ENCODE results near the gene PLD1. TPM values are rescaled to one million over a fixed set of nuclear protein-coding genes. Genes with fewer than 3 reads are reported as not detected.

Gene PLD1
- total and polyA plus RNA-seq, 4 donors = 4.9 to 31.5 (median 18.6) TPM

- no peak overlapping the region for H3K27ac ChIP-seq (ENCODE audit: low read depth in 1 of 2, low read length in 2 of 2)
- H3K9ac ChIP-seq (ENCODE audit: low read depth in 1 of 2, low read length in 2 of 2) = no peak overlapping the region
- 92% methylated on average over 2 of the region's 2 CpGs for WGBS
- H3K9me3 ChIP-seq (ENCODE audit: control insufficient read depth in 4 of 4, low read length in 3 of 4) = peaks cover 0 to 2% (median 0%) of the 10 kb centered on the region in 4 donors
- peaks cover 0 to 2% (median 0%) of the 10 kb centered on the region in 4 donors for H3K4me1 ChIP-seq (ENCODE audit: control insufficient read depth in 4 of 4, insufficient read depth in 4 of 4, low read length in 3 of 4)
- H3K4me3 ChIP-seq (ENCODE audit: low read depth in 1 of 3, low read length in 3 of 3) = no peak overlapping the region
- no peak for TF ChIP-seq YY1 (IDR thresholded peaks at IDR 0.05)
- no peak for TF ChIP-seq GABPA (IDR thresholded peaks at IDR 0.05 in 1 of 2, conservative IDR thresholded peaks at IDR 0.05 in 1 of 2)
- no peak for TF ChIP-seq EGR1 (IDR thresholded peaks at IDR 0.05; ENCODE audit: low read depth in 2 of 2)
- TF ChIP-seq TAF1 (conservative IDR thresholded peaks at IDR 0.05) = no peak
- TF ChIP-seq HNF4G (IDR thresholded peaks at IDR 0.05) = no peak
- TF ChIP-seq RAD21 (IDR thresholded peaks at IDR 0.05) = no peak
- TF ChIP-seq RXRA (IDR thresholded peaks at IDR 0.05) = no peak
- TF ChIP-seq HNF4A (conservative IDR thresholded peaks at IDR 0.05) = no peak
- TF ChIP-seq, protein P1, sequence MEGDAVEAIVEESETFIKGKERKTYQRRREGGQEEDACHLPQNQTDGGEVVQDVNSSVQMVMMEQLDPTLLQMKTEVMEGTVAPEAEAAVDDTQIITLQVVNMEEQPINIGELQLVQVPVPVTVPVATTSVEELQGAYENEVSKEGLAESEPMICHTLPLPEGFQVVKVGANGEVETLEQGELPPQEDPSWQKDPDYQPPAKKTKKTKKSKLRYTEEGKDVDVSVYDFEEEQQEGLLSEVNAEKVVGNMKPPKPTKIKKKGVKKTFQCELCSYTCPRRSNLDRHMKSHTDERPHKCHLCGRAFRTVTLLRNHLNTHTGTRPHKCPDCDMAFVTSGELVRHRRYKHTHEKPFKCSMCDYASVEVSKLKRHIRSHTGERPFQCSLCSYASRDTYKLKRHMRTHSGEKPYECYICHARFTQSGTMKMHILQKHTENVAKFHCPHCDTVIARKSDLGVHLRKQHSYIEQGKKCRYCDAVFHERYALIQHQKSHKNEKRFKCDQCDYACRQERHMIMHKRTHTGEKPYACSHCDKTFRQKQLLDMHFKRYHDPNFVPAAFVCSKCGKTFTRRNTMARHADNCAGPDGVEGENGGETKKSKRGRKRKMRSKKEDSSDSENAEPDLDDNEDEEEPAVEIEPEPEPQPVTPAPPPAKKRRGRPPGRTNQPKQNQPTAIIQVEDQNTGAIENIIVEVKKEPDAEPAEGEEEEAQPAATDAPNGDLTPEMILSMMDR (IDR thresholded peaks at IDR 0.05; ENCODE audit: low read depth, low read length, missing input control) = no peak
- H3K36me3 ChIP-seq (ENCODE audit: control insufficient read depth in 4 of 4, insufficient read depth in 3 of 4, low read depth in 1 of 4, low read length in 3 of 4) = no peaks in the 10 kb centered on the region
- H3K27me3 ChIP-seq (ENCODE audit: control insufficient read depth in 4 of 4, insufficient read depth in 4 of 4, low read length in 3 of 4) = no peaks in the 10 kb centered on the region
- no peak for DNase-seq (ENCODE audit: low spot score)
These were observed 44.5 kb upstream of the PLD1 start for GRCh38 chr3:171854649-171855305.

DNA sequence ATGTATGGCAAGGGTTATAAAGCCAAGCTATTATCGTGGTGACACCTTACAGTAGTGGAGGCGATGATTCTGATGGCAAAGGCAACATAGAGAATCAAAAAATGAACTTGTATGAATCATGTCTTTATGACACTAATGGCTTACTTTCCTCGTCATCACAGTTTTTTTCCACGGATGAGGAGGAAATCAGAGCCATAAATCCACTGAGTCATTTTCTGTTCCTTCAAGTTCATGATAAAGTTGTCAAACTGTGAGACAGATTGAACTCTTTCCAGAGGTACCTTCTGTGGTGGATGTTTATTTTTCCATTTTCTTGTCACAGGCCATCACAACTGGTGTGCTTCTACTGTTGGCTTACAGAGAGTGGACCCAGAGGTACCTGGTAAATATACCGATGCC is 41.4 kb upstream of the PLD1 start:
- TF ChIP-seq HNF4A (conservative IDR thresholded peaks at IDR 0.05) = peak in 1 of 2 donors; percentile 6
- TF ChIP-seq ATF3 (IDR thresholded peaks at IDR 0.05) = no peak
- TF ChIP-seq RAD21 (IDR thresholded peaks at IDR 0.05) = no peak
- no peak for DNase-seq (ENCODE audit: low spot score)

GRCh38 chr3:171850960-171851659 is 40.8 kb upstream of the PLD1 start:
- Histone ChIP-seq H3K36me3 (ENCODE audit: control insufficient read depth in 4 of 4, insufficient read depth in 3 of 4, low read depth in 1 of 4, low read length in 3 of 4) (no peaks in the 10 kb centered on the region), H3K27me3 (ENCODE audit: control insufficient read depth in 4 of 4, insufficient read depth in 4 of 4, low read length in 3 of 4) (no peaks in the 10 kb centered on the region), H3K27ac (ENCODE audit: low read depth in 1 of 2, low read length in 2 of 2) (no peak overlapping the region), H3K4me1 (ENCODE audit: control insufficient read depth in 4 of 4, insufficient read depth in 4 of 4, low read length in 3 of 4) (peaks cover 0 to 2% (median 0%) of the 10 kb centered on the region in 4 donors), H3K9me3 (ENCODE audit: control insufficient read depth in 4 of 4, low read length in 3 of 4) (peaks cover 0 to 2% (median 0%) of the 10 kb centered on the region in 4 donors), H3K9ac (ENCODE audit: low read depth in 1 of 2, low read length in 2 of 2) (no peak overlapping the region), H3K4me3 (ENCODE audit: low read depth in 1 of 3, low read length in 3 of 3) (no peak overlapping the region)
- DNase-seq (ENCODE audit: low spot score) = no peak
- 88% methylated on average over 6 of the region's 6 CpGs for WGBS
- TF ChIP-seq HNF4G (IDR thresholded peaks at IDR 0.05) = no peak
- no peak for TF ChIP-seq MAX (IDR thresholded peaks at IDR 0.05)
- TF ChIP-seq JUND (IDR thresholded peaks at IDR 0.05) = no peak
- no peak for TF ChIP-seq SP1 (IDR thresholded peaks at IDR 0.05)
- no peak for TF ChIP-seq GABPA (IDR thresholded peaks at IDR 0.05 in 1 of 2, conservative IDR thresholded peaks at IDR 0.05 in 1 of 2)
- TF ChIP-seq YY1 (IDR thresholded peaks at IDR 0.05) = no peak
- TF ChIP-seq RAD21 (IDR thresholded peaks at IDR 0.05) = no peak
- no peak for TF ChIP-seq NR2F2 (IDR thresholded peaks at IDR 0.05)
- TF ChIP-seq, protein P1 (IDR thresholded peaks at IDR 0.05; ENCODE audit: low read depth, low read length, missing input control) = no peak
- no peak for TF ChIP-seq REST (IDR thresholded peaks at IDR 0.05)
- TF ChIP-seq HNF4A (conservative IDR thresholded peaks at IDR 0.05) = no peak
- TF ChIP-seq EGR1 (IDR thresholded peaks at IDR 0.05; ENCODE audit: low read depth in 2 of 2) = no peak
- no peak for TF ChIP-seq FOXA2 (IDR thresholded peaks at IDR 0.05)
- TF ChIP-seq RXRA (IDR thresholded peaks at IDR 0.05) = no peak

More for the DNA sequence above, 41.4 kb upstream of the PLD1 start:
- Histone ChIP-seq H3K9ac (ENCODE audit: low read depth in 1 of 2, low read length in 2 of 2) (no peak overlapping the region), H3K4me1 (ENCODE audit: control insufficient read depth in 4 of 4, insufficient read depth in 4 of 4, low read length in 3 of 4) (peaks cover 0 to 2% (median 0%) of the 10 kb centered on the region in 4 donors), H3K27me3 (ENCODE audit: control insufficient read depth in 4 of 4, insufficient read depth in 4 of 4, low read length in 3 of 4) (no peaks in the 10 kb centered on the region), H3K36me3 (ENCODE audit: control insufficient read depth in 4 of 4, insufficient read depth in 3 of 4, low read depth in 1 of 4, low read length in 3 of 4) (no peaks in the 10 kb centered on the region), H3K9me3 (ENCODE audit: control insufficient read depth in 4 of 4, low read length in 3 of 4) (peaks cover 0 to 2% (median 0%) of the 10 kb centered on the region in 4 donors), H3K4me3 (ENCODE audit: low read depth in 1 of 3, low read length in 3 of 3) (no peak overlapping the region), H3K27ac (ENCODE audit: low read depth in 1 of 2, low read length in 2 of 2) (no peak overlapping the region)
- WGBS = 75% methylated on average over 5 of the region's 5 CpGs
